Ovary (tissue), 9 donors: ENCODE data around the gene IGDCC3. TPM values are rescaled to one million over a fixed set of nuclear protein-coding genes. Genes with fewer than 3 reads are reported as not detected.

Experiments used
- DNase-seq, 5 donors: peaks; one replicate each; pipeline ENCODE4 v3.0.0-alpha.2; 2019 to 2020
- H3K27ac ChIP-seq, 2 donors: fragments of 200-600 bp; one replicate each; pipeline versions ENCODE4 v1.5.1 to v1.8.0; 2019 to 2022
- H3K27me3 ChIP-seq: fragments of 200-600 bp; one replicate; pipeline ENCODE4 v1.8.0; 2022
- H3K36me3 ChIP-seq: fragments of 200-600 bp; sonication (generic); one replicate; pipeline ENCODE4 v1.5.1; 2019
- H3K4me1 ChIP-seq: one replicate; pipeline ENCODE4 v1.8.1; 2013; ENCODE audit warnings: mild to moderate bottlenecking, moderate library complexity; ENCODE audit not compliant: insufficient read depth
- H3K4me3 ChIP-seq: fragments of 200-600 bp; sonication (generic); one replicate; pipeline ENCODE4 v1.5.1; 2017
- H3K9me3 ChIP-seq, 2 donors: fragments of 200-600 bp in 1 of 2; sonication (generic) in 1 of 2; one replicate each; pipeline versions ENCODE4 v1.5.1 to v1.8.1; 2013 to 2019; ENCODE audit warnings: mild to moderate bottlenecking in 1 of 2, moderate library complexity in 1 of 2
- EP300 ChIP-seq: sonication (generic); formaldehyde crosslinking; IDR thresholded peaks from one replicate; pipeline ENCODE4 v1.6.1; 2017; ENCODE audit warnings: antibody characterized with exemption
- POLR2A ChIP-seq: fragments of 450-650 bp; IDR thresholded peaks from one replicate; pipeline ENCODE4 v1.6.1; 2017; ENCODE audit warnings: antibody characterized with exemption, mild to moderate bottlenecking, moderate library complexity
- WGBS, 3 donors: extraction: QIAGEN DNeasy Blood & Tissue Kit in 1 of 3; methylation state at CpG; one replicate each; pipeline versions ENCODE4 v1.1.5 to v1.1.7; 2013 to 2017; 5-methylcytosine and 5-hydroxymethylcytosine counted together
- intact Hi-C, 4 donors: fragments of 100-400 bp; cut with DNase I; formaldehyde crosslinking; loops; one replicate each; pipeline versions ENCODE4 v1.11.0 to v1.15.1; 2022 to 2023
- polyA plus RNA-seq, 2 donors: library from polyadenylated mRNA; stranded (reverse); fragments of 200-250 nt in 1 of 2; fragments of 350-450 nt in 1 of 2; fragmentation: Illumina TruSeq in 1 of 2; extraction: RNeasy Lipid Tissue Mini Kit (QIAGEN cat#74804) in 1 of 2; gene quantifications; one replicate each; pipeline ENCODE4 v1.2.3, GENCODE V29; 2013 to 2014
- total RNA-seq, 7 donors: library from RNA; depleted of rRNA in 2 of 7; stranded (reverse); fragments of >200 nt in 2 of 7; fragmentation: NEBNext Ultra II Directional in 3 of 7; extraction: Animal tissue kit (Norgen Biotek cat#: 25700) in 3 of 7; gene quantifications; one replicate each; pipeline versions ENCODE4 v1.1.0 to v1.2.4, GENCODE V29; 2016 to 2023
- TF ChIP-seq, protein P1 (sequence below), 3 donors: fragments of 450-650 bp in 2 of 3; fragments of 200-600 bp in 1 of 3; IDR thresholded peaks; one replicate each; pipeline versions ENCODE4 v1.5.1 to v1.8.0; 2016 to 2022; ENCODE audit warnings: antibody characterized with exemption in 3 of 3, mild to moderate bottlenecking in 1 of 3
- donor health status: DM: no; HTN: no; CAD: no; lungs with moderate emphysema.
- donor health status: DM: no; HTN: no; CAD: no.
- donor health status: Bipolar disorder and iron deficiency.
- donor health status: DM: yes; HTN: yes; CAD: no.
- donor health status: DM: no; HTN: no; CAD: no.
- donor health status: DM: yes; HTN: yes; CAD: no.

The IGDCC3 gene
- total and polyA plus RNA-seq, 9 donors, result 0.11 to 1.8 (median 0.74) TPM

DNA sequence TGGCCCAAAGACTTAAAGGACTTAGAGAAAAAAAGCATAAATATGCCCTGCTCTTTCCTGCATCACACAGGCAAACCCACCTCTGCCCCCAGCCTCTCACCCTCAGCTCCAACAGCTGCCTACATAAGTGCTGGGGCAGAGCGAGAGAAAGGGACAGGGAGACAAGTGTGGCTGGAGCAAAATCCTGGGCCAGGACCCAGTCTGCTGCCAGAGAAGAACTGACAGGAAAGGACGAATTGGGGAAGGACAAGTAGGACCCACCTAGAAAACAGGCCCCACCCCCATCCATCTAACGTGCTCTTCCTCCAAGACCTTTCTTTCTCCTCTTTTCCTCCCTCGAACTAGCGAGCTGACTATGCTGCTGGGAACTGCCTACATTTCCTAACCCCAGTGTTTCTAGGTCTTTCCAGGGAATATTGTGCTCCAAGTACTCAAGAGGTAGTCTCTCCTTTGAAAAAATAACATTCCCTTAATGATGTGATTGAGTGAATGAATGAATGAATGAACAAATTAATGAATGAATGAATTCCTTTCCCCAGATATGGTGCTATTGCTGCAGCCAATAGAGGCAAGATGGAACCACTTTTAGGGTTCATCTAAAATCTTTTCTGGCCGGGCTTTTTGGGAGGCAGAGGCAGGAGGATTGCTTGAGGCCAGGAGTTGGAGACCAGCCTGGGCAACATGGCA, 26.5 kb upstream of the IGDCC3 start:
- intact Hi-C loops, result no loop called here
- Histone ChIP-seq H3K36me3 (no peaks in the 10 kb centered on the region), H3K27me3 (no peaks in the 10 kb centered on the region), H3K9me3 (no peaks in the 10 kb centered on the region), H3K4me1 (peaks cover 7% of the 10 kb centered on the region), H3K4me3 (no peak overlapping the region), H3K27ac (no peak overlapping the region)
- DNase-seq, result no peak
- 83 to 89% (median 85%) methylated on average over 6 of the region's 6 CpGs for WGBS, 3 donors
- TF ChIP-seq EP300 (no peak), POLR2A (no peak)
- TF ChIP-seq, protein P1, sequence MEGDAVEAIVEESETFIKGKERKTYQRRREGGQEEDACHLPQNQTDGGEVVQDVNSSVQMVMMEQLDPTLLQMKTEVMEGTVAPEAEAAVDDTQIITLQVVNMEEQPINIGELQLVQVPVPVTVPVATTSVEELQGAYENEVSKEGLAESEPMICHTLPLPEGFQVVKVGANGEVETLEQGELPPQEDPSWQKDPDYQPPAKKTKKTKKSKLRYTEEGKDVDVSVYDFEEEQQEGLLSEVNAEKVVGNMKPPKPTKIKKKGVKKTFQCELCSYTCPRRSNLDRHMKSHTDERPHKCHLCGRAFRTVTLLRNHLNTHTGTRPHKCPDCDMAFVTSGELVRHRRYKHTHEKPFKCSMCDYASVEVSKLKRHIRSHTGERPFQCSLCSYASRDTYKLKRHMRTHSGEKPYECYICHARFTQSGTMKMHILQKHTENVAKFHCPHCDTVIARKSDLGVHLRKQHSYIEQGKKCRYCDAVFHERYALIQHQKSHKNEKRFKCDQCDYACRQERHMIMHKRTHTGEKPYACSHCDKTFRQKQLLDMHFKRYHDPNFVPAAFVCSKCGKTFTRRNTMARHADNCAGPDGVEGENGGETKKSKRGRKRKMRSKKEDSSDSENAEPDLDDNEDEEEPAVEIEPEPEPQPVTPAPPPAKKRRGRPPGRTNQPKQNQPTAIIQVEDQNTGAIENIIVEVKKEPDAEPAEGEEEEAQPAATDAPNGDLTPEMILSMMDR (IDR thresholded peaks at IDR 0.05), result no peak

DNA sequence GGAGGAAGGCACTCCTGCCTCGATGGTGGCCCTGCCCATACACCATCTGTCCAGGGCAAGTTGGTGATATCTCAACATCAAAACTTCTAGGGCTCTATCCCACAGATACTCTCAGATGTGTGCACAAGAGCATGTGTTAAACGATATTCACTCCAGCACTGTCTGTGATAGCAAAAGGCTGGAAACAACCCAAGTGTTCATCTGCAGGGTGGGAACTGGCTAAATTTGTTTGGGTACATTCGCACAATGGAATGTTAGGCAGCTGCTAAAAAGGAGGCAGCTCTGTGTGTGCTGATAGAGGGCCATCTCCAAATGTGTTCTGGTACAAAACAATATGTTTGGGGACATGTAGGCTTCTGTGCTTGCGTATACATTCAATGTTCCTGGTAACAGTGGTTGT, 25.2 kb upstream of the IGDCC3 start:
- intact Hi-C loops, result no loop called here

DNA sequence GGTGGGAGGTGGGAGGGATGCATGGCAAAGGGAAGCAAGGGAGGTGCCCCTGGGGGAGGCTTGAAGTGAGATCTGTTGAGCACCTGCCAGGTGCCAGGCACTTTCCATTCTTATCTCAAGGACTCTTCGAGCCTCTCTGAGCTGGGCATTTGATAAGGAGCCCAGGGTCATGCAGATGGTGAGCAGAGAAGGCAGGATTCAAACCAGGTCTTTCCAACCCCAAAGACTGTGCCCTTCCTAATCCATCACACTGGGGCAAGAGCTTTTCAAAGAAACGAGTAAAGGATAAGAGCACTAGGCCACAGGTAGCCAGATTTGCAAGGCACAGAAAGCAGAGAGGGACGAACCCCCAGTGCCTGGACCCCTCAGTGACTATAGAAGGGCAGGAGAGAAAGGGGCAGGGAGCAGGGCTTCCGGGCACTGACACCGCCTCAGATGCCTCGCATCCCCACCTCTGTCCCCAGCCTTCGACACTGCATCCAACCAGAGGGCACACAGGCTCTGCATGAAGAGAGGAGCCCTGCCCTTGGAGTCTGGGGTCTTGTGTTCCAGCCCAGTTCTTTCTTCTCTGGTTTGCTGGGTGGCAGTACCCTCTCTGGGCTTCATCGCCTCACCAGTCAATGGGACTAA, 23.9 kb upstream of the IGDCC3 start:
- TF ChIP-seq, protein P1 (IDR thresholded peaks at IDR 0.05), result no peak
- no peak for TF ChIP-seq EP300
- no peak for TF ChIP-seq POLR2A
- no peaks in the 10 kb centered on the region for H3K9me3 ChIP-seq
- no peaks in the 10 kb centered on the region for H3K36me3 ChIP-seq
- no peaks in the 10 kb centered on the region for H3K27me3 ChIP-seq
- H3K4me1 ChIP-seq, result peaks cover 7% of the 10 kb centered on the region
- H3K27ac ChIP-seq, result peak overlapping the region; percentile 39 to 82
- no peak overlapping the region for H3K4me3 ChIP-seq
- intact Hi-C loops, result no loop called here
- no peak for DNase-seq
- 75 to 79% (median 79%) methylated on average over 8 of the region's 8 CpGs for WGBS, 3 donors

More for the DNA sequence above, 25.2 kb upstream of the IGDCC3 start:
- H3K4me1 ChIP-seq, result peaks cover 7% of the 10 kb centered on the region
- no peaks in the 10 kb centered on the region for H3K27me3 ChIP-seq
- TF ChIP-seq, protein P1 (IDR thresholded peaks at IDR 0.05), result no peak
- TF ChIP-seq POLR2A (no peak), EP300 (no peak)
- no peak overlapping the region for H3K4me3 ChIP-seq
- H3K36me3 ChIP-seq, result no peaks in the 10 kb centered on the region
- no peaks in the 10 kb centered on the region for H3K9me3 ChIP-seq
- no peak for DNase-seq
- 32 to 52% (median 40%) methylated on average over 4 of the region's 4 CpGs for WGBS, 3 donors
- no peak overlapping the region for H3K27ac ChIP-seq

DNA sequence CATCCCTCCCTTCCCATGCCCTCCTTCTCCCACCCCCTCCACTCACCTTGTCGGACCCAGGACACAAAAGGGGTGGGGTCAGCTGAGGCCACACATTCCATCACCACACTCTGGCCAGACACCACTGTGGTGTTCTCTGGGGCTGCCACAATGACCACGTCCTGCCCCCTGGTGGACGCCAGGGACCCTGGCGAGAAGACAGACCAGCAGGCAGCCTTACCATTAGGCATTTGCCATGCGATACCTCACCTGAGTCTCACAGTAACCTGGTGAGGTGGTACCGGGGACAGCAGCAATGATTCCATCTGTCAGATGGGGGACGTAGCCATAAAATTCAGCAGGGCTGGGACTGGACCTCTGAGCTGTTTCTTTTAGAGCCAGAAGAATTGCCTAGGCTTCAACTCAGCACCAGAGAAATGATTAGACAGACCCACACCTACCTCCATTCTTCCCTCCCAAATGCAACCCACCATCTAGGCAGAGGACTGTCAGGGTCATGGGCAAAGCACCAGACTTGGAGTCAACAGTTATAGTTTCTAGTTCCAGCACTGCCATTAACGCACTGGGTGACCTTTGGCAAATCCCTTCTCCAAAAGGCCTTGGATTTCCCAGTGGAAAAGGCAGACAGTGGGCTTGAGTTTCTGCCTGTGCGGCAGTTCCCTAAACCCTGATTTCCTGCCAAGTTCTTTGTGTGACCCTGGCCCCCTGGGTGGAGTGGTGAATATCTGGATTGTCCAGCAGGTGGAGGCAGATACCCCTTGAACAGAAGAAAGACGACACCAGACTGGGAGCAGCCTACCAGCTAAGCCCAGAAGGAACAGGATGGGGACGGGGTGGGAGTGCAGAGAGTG, 23.2 kb upstream of the IGDCC3 start:
- 28 to 32% (median 29%) methylated on average over 11 of the region's 11 CpGs for WGBS, 3 donors
- DNase-seq, result peak; percentile 82 to 87 (median 84)
- H3K27ac ChIP-seq, result peak overlapping the region; percentile 39 to 82

More for the DNA sequence above, 23.2 kb upstream of the IGDCC3 start:
- Histone ChIP-seq H3K4me3 (no peak overlapping the region), H3K36me3 (no peaks in the 10 kb centered on the region), H3K4me1 (peaks cover 7% of the 10 kb centered on the region), H3K9me3 (no peaks in the 10 kb centered on the region), H3K27me3 (no peaks in the 10 kb centered on the region)
- TF ChIP-seq, protein P1 (IDR thresholded peaks at IDR 0.05), result peak; percentile 12 to 78 (median 70)
- no peak for TF ChIP-seq POLR2A
- TF ChIP-seq EP300, result no peak
- intact Hi-C loops, result no loop called here
